H9 (cell line): ENCODE data around the gene UBE4B. TPM values are rescaled to one million over a fixed set of nuclear protein-coding genes. Genes with fewer than 3 reads are reported as not detected.

ENCODE experiments used
- DNase-seq: peaks from one replicate; pipeline ENCODE4 v3.0.0-alpha.2; 2017
- H2AFZ ChIP-seq: one replicate; pipeline ENCODE4 v1.6.1; 2013; ENCODE audit warnings: mild to moderate bottlenecking, low read length, control low read depth, moderate library complexity
- H2AK5ac ChIP-seq: 2 replicates; pipeline ENCODE4 v1.6.1; 2013; ENCODE audit warnings: low read length, control low read depth, mixed read lengths; ENCODE audit not compliant: insufficient read length
- H2BK120ac ChIP-seq: one replicate; pipeline ENCODE4 v1.6.1; 2013; ENCODE audit warnings: low read depth, mild to moderate bottlenecking, low read length, control low read depth, inconsistent platforms; ENCODE audit not compliant: poor library complexity, severe bottlenecking
- H2BK12ac ChIP-seq: 2 replicates; pipeline ENCODE4 v1.6.1; 2013; ENCODE audit warnings: low read length, control low read depth, mixed read lengths, low read depth; ENCODE audit not compliant: insufficient read length
- H2BK15ac ChIP-seq: 2 replicates; pipeline ENCODE4 v1.6.1; 2013; ENCODE audit warnings: low read depth, low read length, control low read depth
- H2BK20ac ChIP-seq: one replicate; pipeline ENCODE4 v1.6.1; 2013; ENCODE audit warnings: low read depth, mild to moderate bottlenecking, low read length, control low read depth, inconsistent platforms; ENCODE audit not compliant: poor library complexity, severe bottlenecking
- H2BK5ac ChIP-seq: 2 replicates; pipeline ENCODE4 v1.6.1; 2013; ENCODE audit warnings: low read length, control low read depth, mixed read lengths; ENCODE audit not compliant: insufficient read length
- H3K14ac ChIP-seq: 2 replicates; pipeline ENCODE4 v1.6.1; 2013; ENCODE audit warnings: low read length, control low read depth; ENCODE audit not compliant: insufficient read depth
- H3K18ac ChIP-seq: 2 replicates; pipeline ENCODE4 v1.6.1; 2013; ENCODE audit warnings: low read depth, mild to moderate bottlenecking, mixed read lengths, low read length, control low read depth; ENCODE audit not compliant: insufficient read length
- H3K23ac ChIP-seq: 2 replicates; pipeline ENCODE4 v1.6.1; 2013; ENCODE audit warnings: low read length, control low read depth, mixed read lengths, low read depth; ENCODE audit not compliant: insufficient read length
- H3K23me2 ChIP-seq: 2 replicates; pipeline ENCODE4 v1.6.1; 2013; ENCODE audit warnings: low read depth, mild to moderate bottlenecking, mixed read lengths, low read length, control low read depth; ENCODE audit not compliant: insufficient read length, poor library complexity, severe bottlenecking
- H3K27ac ChIP-seq: 2 replicates; pipeline ENCODE4 v1.5.1; 2013; ENCODE audit warnings: low read length, control low read depth, mixed read lengths, low read depth; ENCODE audit not compliant: insufficient read length
- H3K27me3 ChIP-seq: 2 replicates; pipeline ENCODE4 v1.6.1; 2013; ENCODE audit warnings: low read length, control low read depth, inconsistent platforms; ENCODE audit not compliant: insufficient read depth
- H3K4ac ChIP-seq: 2 replicates; pipeline ENCODE4 v1.6.1; 2013; ENCODE audit warnings: low read depth, mild to moderate bottlenecking, control low read depth, inconsistent platforms, low read length, moderate library complexity
- H3K4me1 ChIP-seq: 2 replicates; pipeline ENCODE4 v1.6.1; 2013; ENCODE audit warnings: low read length, control low read depth, inconsistent platforms; ENCODE audit not compliant: insufficient read depth
- H3K4me2 ChIP-seq: 2 replicates; pipeline ENCODE4 v1.6.1; 2013; ENCODE audit warnings: low read length, control low read depth, mixed read lengths; ENCODE audit not compliant: insufficient read length, insufficient read depth
- H3K56ac ChIP-seq: 2 replicates; pipeline ENCODE4 v1.6.1; 2013; ENCODE audit warnings: low read depth, mild to moderate bottlenecking, mixed read lengths, low read length, control low read depth; ENCODE audit not compliant: insufficient read length
- H3K79me1 ChIP-seq: 2 replicates; pipeline ENCODE4 v1.6.1; 2013; ENCODE audit warnings: low read depth, mild to moderate bottlenecking, moderate library complexity, low read length, control low read depth, inconsistent platforms; ENCODE audit not compliant: insufficient read depth, poor library complexity, severe bottlenecking
- H3K79me2 ChIP-seq: 2 replicates; pipeline ENCODE4 v1.6.1; 2013; ENCODE audit warnings: low read length, control low read depth, inconsistent platforms; ENCODE audit not compliant: insufficient read depth
- H3K9ac ChIP-seq: 2 replicates; pipeline ENCODE4 v1.6.1; 2013; ENCODE audit warnings: low read length, control low read depth, mixed read lengths; ENCODE audit not compliant: insufficient read length; ENCODE audit errors: extremely low read depth
- H3K9me3 ChIP-seq: one replicate; pipeline ENCODE4 v1.6.1; 2013; ENCODE audit warnings: low read depth, low read length, inconsistent platforms; ENCODE audit not compliant: control insufficient read depth
- H3T11ph ChIP-seq: one replicate; pipeline ENCODE4 v1.6.1; 2013; ENCODE audit warnings: mild to moderate bottlenecking, low read length, control low read depth, inconsistent platforms
- H4K20me1 ChIP-seq: one replicate; pipeline ENCODE4 v1.6.1; 2013; ENCODE audit not compliant: control insufficient read depth, insufficient read length, insufficient read depth
- H4K5ac ChIP-seq: 2 replicates; pipeline ENCODE4 v1.6.1; 2013; ENCODE audit warnings: low read depth, mild to moderate bottlenecking, mixed read lengths, low read length, control low read depth; ENCODE audit not compliant: insufficient read length
- H4K8ac ChIP-seq: replicated peaks from 2 replicates; pipeline ENCODE4 v1.6.1; 2013; ENCODE audit warnings: low read length, control low read depth, mixed read lengths, low read depth; ENCODE audit not compliant: insufficient read length
- H4K91ac ChIP-seq: 2 replicates; pipeline ENCODE4 v1.6.1; 2013; ENCODE audit warnings: low read depth, mild to moderate bottlenecking, moderate library complexity, mixed read lengths, low read length, control low read depth; ENCODE audit not compliant: insufficient read length
- H3K27ac Mint-ChIP-seq, 3 experiments: 2 replicates in 2 of 3; 3 replicates in 1 of 3; pipeline ENCODE4 v1.8.0; 2020 to 2021; ENCODE audit warnings: mixed read lengths in 3 of 3, mild to moderate bottlenecking in 1 of 3, moderate library complexity in 1 of 3
- H3K27me3 Mint-ChIP-seq: 2 replicates; pipeline ENCODE4 v1.8.0; 2021; ENCODE audit warnings: low read depth, mild to moderate bottlenecking, moderate library complexity, mixed read lengths
- H3K36me3 Mint-ChIP-seq, 3 experiments: 2 replicates in 2 of 3; 3 replicates in 1 of 3; pipeline ENCODE4 v1.8.0; 2020 to 2021; ENCODE audit warnings: low read depth in 3 of 3, mixed read lengths in 3 of 3; ENCODE audit not compliant: insufficient read depth in 1 of 3
- H3K4me1 Mint-ChIP-seq, 2 experiments: 2 replicates each; pipeline ENCODE4 v1.8.0; 2020; ENCODE audit warnings: mixed read lengths in 2 of 2
- H3K4me3 Mint-ChIP-seq, 2 experiments: 2 replicates in 1 of 2; 3 replicates in 1 of 2; pipeline ENCODE4 v1.8.0; 2020 to 2021; ENCODE audit warnings: mild to moderate bottlenecking in 2 of 2, mixed read lengths in 2 of 2, moderate library complexity in 1 of 2
- H3K9me3 Mint-ChIP-seq, 2 experiments: 2 replicates in 1 of 2; 3 replicates in 1 of 2; pipeline ENCODE4 v1.8.0; 2020; ENCODE audit warnings: mild to moderate bottlenecking in 2 of 2, mixed read lengths in 2 of 2, moderate library complexity in 1 of 2
- WGBS: extraction: QIAGEN DNeasy Blood & Tissue Kit; methylation state at CpG from one replicate; pipeline ENCODE4 v1.1.7; 2013; ENCODE audit warnings: missing lambda C conversion rate, low lambda C conversion rate, mixed read lengths; ENCODE audit not compliant: insufficient read length; ENCODE audit errors: extremely low coverage; 5-methylcytosine and 5-hydroxymethylcytosine counted together
- total RNA-seq: library from RNA; stranded (reverse); gene quantifications from 2 replicates; pipeline ENCODE4 v1.2.1, GENCODE V29; 2021
- TF ChIP-seq, protein P1 (sequence below): fragments of 200-600 bp; sonication (generic); conservative IDR thresholded peaks from 3 replicates; pipeline ENCODE4 v1.8.0; 2021; ENCODE audit warnings: antibody characterized with exemption, mild to moderate bottlenecking

Gene UBE4B
- total RNA-seq, 1 experiment from 2014 or later, result 67.6 TPM

DNA sequence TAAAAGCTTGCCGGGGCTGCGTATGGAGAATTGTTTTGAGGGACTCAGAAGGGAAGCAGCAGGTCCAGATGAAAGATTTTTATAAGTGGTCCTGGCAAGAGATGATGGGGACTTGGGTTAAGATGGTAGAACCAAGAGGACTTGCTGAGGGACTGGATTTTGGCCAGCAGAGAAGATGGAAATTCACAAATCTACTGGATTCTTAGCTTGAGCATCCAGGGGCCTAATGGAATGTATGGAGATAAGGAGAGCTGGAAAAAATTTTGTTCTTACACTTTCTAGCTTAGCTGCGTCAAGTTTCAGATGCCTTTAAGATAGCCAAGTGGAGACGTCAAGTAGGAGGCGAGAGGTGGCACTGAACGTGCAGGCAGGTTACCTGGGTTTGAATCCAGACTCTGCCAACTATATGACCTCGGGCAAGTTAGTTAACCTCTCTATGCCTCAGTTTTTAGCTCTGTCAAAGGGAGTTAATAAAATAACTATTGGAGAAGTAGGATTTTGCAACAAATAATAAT, 39.1 kb upstream of the UBE4B start:
- Histone ChIP-seq H3K27me3 (peaks cover 13% of the 10 kb centered on the region; the same call in 1 of the 2 replicates), H2BK20ac (no peak overlapping the region), H3K4me2 (no peak overlapping the region), H2BK15ac (no peak overlapping the region), H3K14ac (no peak overlapping the region), H3K23ac (no peak overlapping the region), H4K20me1 (no peaks in the 10 kb centered on the region), H4K5ac (no peak overlapping the region), H3K56ac (no peak overlapping the region), H3K9ac (no peak overlapping the region), H3K79me2 (no peaks in the 10 kb centered on the region), H2AFZ (no peak overlapping the region), H3K4me1 (no peaks in the 10 kb centered on the region; the same call in 1 of the 2 replicates), H3K18ac (no peak overlapping the region), H3K79me1 (no peaks in the 10 kb centered on the region), H3T11ph (no peak overlapping the region), H3K27ac (no peak overlapping the region), H4K8ac (no peak overlapping the region), H2BK5ac (no peak overlapping the region), H2BK12ac (no peak overlapping the region), H3K23me2 (no peaks in the 10 kb centered on the region), H2AK5ac (no peak overlapping the region), H3K4ac (no peak overlapping the region), H4K91ac (no peak overlapping the region), H2BK120ac (no peak overlapping the region), H3K9me3 (no peaks in the 10 kb centered on the region)
- peaks cover 42% of the 10 kb centered on the region for H3K27me3 Mint-ChIP-seq
- H3K27ac Mint-ChIP-seq, result no peak overlapping the region
- WGBS, result no CpG with 5 or more reads among the region's 7 CpGs
- no peak overlapping the region for H3K4me3 Mint-ChIP-seq
- no peaks in the 10 kb centered on the region; a peak in 1 of 7 replicates for H3K36me3 Mint-ChIP-seq
- TF ChIP-seq, protein P1, sequence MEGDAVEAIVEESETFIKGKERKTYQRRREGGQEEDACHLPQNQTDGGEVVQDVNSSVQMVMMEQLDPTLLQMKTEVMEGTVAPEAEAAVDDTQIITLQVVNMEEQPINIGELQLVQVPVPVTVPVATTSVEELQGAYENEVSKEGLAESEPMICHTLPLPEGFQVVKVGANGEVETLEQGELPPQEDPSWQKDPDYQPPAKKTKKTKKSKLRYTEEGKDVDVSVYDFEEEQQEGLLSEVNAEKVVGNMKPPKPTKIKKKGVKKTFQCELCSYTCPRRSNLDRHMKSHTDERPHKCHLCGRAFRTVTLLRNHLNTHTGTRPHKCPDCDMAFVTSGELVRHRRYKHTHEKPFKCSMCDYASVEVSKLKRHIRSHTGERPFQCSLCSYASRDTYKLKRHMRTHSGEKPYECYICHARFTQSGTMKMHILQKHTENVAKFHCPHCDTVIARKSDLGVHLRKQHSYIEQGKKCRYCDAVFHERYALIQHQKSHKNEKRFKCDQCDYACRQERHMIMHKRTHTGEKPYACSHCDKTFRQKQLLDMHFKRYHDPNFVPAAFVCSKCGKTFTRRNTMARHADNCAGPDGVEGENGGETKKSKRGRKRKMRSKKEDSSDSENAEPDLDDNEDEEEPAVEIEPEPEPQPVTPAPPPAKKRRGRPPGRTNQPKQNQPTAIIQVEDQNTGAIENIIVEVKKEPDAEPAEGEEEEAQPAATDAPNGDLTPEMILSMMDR, result no peak
- H3K4me1 Mint-ChIP-seq, result peaks cover 4 to 5% of the 10 kb centered on the region in 2 experiments
- no peak for DNase-seq
- H3K9me3 Mint-ChIP-seq, result peaks cover 0 to 2% of the 10 kb centered on the region in 2 experiments; a peak in 2 of 5 replicates
